ENCODE data around the gene SLC15A3. TPM values are rescaled to one million over a fixed set of nuclear protein-coding genes. Genes with fewer than 3 reads are reported as not detected.
A peak's percentile ranks its signal among the peaks of the same experiment; 100 is the strongest.

The SLC15A3 gene
- total RNA-seq, result 13.0 and 15.5 TPM in 2 replicates

DNA sequence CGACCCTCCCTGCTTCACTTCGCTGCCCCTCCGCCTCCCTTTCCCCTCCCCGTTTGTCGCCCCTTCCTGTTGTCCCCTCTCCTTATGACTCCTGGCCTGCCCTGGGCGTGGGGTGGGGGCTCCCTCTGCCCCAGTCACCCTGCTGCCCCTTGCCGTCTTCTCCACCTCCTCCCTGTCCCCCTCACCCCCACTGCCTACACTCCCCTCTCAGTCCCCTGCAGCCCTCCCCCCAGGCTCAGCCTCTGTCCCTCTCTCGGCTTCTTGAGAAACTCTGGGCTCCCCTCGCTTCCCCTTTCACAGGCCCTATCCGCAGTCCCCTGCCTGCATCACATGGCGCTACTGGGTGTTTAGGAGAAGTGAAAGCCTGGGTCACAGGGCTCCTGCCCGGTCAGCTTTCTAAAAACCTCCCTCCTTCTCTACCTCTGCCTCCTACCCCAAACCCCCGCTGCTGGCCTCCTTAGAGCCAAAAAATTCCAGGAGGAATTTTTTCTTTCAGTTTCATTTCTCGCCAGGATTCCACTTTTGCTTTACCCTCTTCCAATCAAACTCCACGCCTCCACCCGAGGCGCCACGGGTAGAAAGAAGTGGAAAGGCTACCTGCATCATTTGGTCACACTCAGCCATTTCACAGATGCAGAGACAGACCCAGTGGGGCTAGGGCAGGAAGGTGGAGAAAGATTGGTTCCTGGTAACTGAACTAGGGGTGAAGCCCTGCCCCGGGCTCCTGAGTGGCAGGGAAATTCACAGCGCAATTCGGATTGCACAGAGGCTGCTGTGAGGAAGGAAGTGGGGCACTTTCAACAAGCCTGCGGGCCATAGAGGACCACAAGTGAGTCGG lies at the start of gene SLC15A3:
Gene SLC15A3 (minus strand): TSS at position 273 of the 838 bp plus-strand sequence. CDS start 625 bp downstream, outside the sequence.
- DNase-seq (ENCODE audit: low read depth), result peak; percentile 69
- TF ChIP-seq, protein P1, sequence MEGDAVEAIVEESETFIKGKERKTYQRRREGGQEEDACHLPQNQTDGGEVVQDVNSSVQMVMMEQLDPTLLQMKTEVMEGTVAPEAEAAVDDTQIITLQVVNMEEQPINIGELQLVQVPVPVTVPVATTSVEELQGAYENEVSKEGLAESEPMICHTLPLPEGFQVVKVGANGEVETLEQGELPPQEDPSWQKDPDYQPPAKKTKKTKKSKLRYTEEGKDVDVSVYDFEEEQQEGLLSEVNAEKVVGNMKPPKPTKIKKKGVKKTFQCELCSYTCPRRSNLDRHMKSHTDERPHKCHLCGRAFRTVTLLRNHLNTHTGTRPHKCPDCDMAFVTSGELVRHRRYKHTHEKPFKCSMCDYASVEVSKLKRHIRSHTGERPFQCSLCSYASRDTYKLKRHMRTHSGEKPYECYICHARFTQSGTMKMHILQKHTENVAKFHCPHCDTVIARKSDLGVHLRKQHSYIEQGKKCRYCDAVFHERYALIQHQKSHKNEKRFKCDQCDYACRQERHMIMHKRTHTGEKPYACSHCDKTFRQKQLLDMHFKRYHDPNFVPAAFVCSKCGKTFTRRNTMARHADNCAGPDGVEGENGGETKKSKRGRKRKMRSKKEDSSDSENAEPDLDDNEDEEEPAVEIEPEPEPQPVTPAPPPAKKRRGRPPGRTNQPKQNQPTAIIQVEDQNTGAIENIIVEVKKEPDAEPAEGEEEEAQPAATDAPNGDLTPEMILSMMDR (IDR thresholded peaks at IDR 0.05; ENCODE audit: insufficient read depth, low read depth, low read length), result no peak
- peak within 1 kb of the TSS; percentile 63 for H3K4me3 ChIP-seq (ENCODE audit: low read depth, low read length)

DNA sequence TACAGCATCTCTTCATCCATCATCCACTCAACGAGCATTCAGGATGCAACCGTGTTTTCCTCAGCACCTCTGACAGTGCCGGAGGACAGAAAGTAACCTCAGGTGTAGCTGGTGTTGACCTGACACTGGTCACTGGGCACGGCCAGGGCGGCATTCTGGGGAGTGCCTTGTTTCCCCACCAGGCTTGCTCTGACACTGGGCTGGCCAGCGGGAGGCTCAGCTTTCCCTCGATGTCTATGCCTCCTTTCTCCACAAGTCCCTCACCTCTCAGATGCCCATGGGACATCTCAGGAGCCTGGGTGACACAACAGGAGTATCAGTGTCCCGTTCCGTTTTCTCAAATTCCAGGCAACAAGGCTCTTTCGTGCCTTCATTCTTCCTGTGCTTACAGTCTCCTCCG lies 48.5 kb upstream of the SLC15A3 start:
- DNase-seq (ENCODE audit: low read depth), result no peak
- TF ChIP-seq, protein P1 (IDR thresholded peaks at IDR 0.05; ENCODE audit: insufficient read depth, low read depth, low read length), result no peak
- no peak overlapping the region for H3K4me3 ChIP-seq (ENCODE audit: low read depth, low read length)

DNA sequence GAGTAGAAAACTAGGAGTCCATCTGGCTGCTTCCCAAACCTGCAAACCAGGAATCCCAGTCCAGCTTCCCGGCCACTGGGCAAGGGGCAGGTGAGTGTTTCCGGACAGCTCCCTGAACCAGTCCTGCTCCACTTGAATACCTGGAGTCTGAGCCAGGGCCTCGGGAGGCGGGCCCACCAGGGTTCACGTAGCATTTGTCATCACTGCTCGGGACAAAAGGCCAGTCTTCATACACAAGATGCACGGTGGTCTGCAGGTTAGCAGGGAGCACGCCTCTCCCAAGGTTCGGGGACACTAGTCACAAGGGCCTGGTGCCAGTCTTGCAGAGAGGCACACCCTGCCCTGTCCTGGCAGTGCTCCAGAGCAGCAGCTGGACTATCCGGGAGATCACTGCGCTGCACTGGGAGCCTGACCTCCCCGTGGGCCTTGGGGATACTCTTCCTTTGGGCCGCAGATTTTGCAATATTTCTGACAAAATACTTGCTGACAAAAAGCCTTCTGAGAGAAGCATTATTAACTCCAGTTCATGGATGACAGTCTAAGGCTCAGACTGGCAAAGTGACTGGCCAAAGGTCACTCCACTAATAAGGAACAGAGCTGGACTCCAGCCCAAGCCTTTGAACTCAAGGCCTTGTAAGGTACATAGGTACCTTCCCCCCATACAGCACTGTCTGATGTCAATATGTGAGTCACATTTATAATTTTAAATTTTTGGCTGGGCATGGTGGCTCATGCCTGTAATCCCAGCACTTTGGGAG lies 44.6 kb upstream of the SLC15A3 start:
- H3K4me3 ChIP-seq (ENCODE audit: low read depth, low read length), result no peak overlapping the region
- DNase-seq (ENCODE audit: low read depth), result no peak
- TF ChIP-seq, protein P1 (IDR thresholded peaks at IDR 0.05; ENCODE audit: insufficient read depth, low read depth, low read length), result no peak

DNA sequence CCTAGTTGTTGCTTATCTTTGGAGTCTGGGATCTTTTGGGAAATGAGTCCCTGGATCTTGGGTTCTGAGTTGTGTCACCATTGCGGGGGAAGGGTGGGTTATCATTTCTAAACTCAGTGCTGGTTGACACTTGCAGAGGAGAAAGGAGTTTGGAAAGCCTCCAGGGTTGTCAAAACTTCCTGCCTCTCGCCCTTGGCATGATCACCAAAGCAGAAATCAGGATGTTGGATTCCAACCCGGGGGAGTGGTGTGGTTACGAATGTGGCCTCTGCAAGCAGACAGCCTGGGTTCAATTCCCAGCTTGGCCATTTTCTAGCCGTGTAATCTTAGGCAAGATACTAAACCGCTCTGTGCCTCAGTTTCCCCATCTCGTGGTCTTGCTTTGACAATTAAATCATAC lies 43.8 kb upstream of the SLC15A3 start:
- TF ChIP-seq, protein P1 (IDR thresholded peaks at IDR 0.05; ENCODE audit: insufficient read depth, low read depth, low read length), result no peak
- no peak for DNase-seq (ENCODE audit: low read depth)

DNA sequence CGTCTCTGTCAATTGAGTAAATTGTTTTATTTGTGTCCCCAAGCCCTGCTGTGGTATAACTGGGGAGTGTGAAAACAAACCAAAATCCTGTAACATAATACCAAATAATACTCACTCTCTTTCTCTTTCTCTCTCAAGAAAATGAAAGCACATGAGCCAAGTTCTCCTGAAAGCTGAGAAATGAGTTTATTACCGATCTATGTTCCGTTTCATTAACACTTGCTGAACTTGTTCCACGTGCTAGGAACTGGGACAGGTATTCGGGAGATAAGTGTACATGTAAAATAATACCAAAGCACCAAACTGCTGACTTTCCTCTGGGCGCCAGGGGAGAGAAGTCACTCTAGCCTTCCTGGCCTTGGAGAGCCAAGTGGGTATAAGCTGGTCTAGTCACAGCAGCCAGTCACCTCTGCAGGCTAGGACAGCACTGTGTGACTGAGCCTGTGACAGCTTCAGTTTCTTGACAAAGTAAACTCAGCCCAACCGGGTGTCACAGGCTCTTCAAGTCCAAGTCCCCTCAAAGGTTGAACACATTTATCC lies 42.6 kb upstream of the SLC15A3 start:
- TF ChIP-seq, protein P1 (IDR thresholded peaks at IDR 0.05; ENCODE audit: insufficient read depth, low read depth, low read length), result no peak
- DNase-seq (ENCODE audit: low read depth), result no peak
- no peak overlapping the region for H3K4me3 ChIP-seq (ENCODE audit: low read depth, low read length)

More for the DNA sequence above, 43.8 kb upstream of the SLC15A3 start:
- H3K4me3 ChIP-seq (ENCODE audit: low read depth, low read length), result no peak overlapping the region

DNA sequence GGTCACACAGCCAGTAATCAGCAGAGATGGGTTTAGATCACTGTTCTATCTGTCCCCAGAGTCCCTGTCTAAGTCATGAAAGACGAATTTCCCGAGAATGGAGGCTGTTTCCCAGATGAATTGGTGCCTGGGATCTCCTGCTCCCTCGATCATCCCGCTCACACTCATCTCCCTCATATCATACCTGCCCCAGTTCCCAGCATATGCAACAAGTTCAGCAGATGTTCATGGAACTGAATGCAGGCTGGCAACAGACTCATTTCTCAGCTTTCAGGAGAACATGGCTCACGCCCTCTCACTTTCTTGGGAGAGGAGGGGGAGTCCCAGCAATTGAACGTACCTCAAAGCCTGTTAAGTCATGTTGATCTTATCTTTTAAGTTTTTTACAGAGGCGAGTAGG lies 41.6 kb upstream of the SLC15A3 start:
- TF ChIP-seq, protein P1 (IDR thresholded peaks at IDR 0.05; ENCODE audit: insufficient read depth, low read depth, low read length), result no peak
- H3K4me3 ChIP-seq (ENCODE audit: low read depth, low read length), result no peak overlapping the region
- no peak for DNase-seq (ENCODE audit: low read depth)

Measured in fibroblast of villous mesenchyme (primary cell).